IMR-90 (cell line): ENCODE measurements around the gene IDH3B. TPM values are rescaled to one million over a fixed set of nuclear protein-coding genes. Genes with fewer than 3 reads are reported as not detected.

ENCODE experiments used
- ATAC-seq: fragments of 200-7000 bp; cut with Tn5 transposase; 2 replicates; pipeline ENCODE4 v1.9.1; 2020; ENCODE audit warnings: low read depth, mild to moderate bottlenecking, moderate library complexity
- BruUV-seq: library from RNA; stranded (reverse); fragments of 400-500 nt; replicated peaks from 2 replicates; lab custom pipeline; 2021; lab: Mats Ljungman, UMichigan
- CTCF ChIA-PET: fragments of 300-600 bp; formaldehyde crosslinking; extraction: SDS; loops from one replicate; lab custom pipeline; 2021; ENCODE audit warnings: antibody characterized with exemption; lab: Yijun Ruan, JAX
- POLR2A ChIA-PET: fragments of 300-600 bp; sonication (Branson Sonifier 250); formaldehyde crosslinking; loops from one replicate; lab custom pipeline; 2022; ENCODE audit warnings: antibody characterized with exemption; ENCODE audit not compliant: unreplicated experiment; lab: Charles Lee
- DNase-seq: peaks from one replicate; pipeline ENCODE4 v3.0.0; 2013
- H2AFZ ChIP-seq: replicated peaks from 2 replicates; pipeline ENCODE3; 2013; ENCODE audit warnings: low read length, mild to moderate bottlenecking; ENCODE audit not compliant: poor library complexity
- H2AK5ac ChIP-seq: 2 replicates; pipeline ENCODE4 v1.6.1; 2013; ENCODE audit warnings: low read depth, low read length, inconsistent platforms
- H2AK9ac ChIP-seq: replicated peaks from 2 replicates; pipeline ENCODE3; 2013; ENCODE audit warnings: mild to moderate bottlenecking, low read depth, low read length, moderate library complexity; ENCODE audit not compliant: poor library complexity
- H2BK120ac ChIP-seq: 2 replicates; pipeline ENCODE4 v1.6.1; 2013; ENCODE audit warnings: low read depth, low read length, inconsistent platforms
- H2BK15ac ChIP-seq: 3 replicates; pipeline ENCODE4 v1.6.1; 2013; ENCODE audit warnings: low read depth, low read length, inconsistent platforms
- H2BK20ac ChIP-seq: 2 replicates; pipeline ENCODE4 v1.6.1; 2013; ENCODE audit warnings: low read depth, mild to moderate bottlenecking, inconsistent platforms, low read length, moderate library complexity
- H2BK5ac ChIP-seq: 2 replicates; pipeline ENCODE4 v1.6.1; 2013; ENCODE audit warnings: mild to moderate bottlenecking, low read depth, low read length, inconsistent platforms; ENCODE audit not compliant: poor library complexity, severe bottlenecking
- H3K14ac ChIP-seq: replicated peaks from 2 replicates; pipeline ENCODE4 v1.6.1; 2013; ENCODE audit warnings: low read depth, low read length, inconsistent platforms
- H3K18ac ChIP-seq: 2 replicates; pipeline ENCODE4 v1.6.1; 2013; ENCODE audit warnings: low read depth, low read length, control low read depth
- H3K23ac ChIP-seq: 2 replicates; pipeline ENCODE4 v1.6.1; 2013; ENCODE audit warnings: low read depth, low read length, inconsistent platforms
- H3K27ac ChIP-seq: 2 replicates; pipeline ENCODE4 v1.5.1; 2013; ENCODE audit warnings: mild to moderate bottlenecking, control low read depth, low read length; ENCODE audit not compliant: insufficient read depth
- H3K27me3 ChIP-seq: 2 replicates; pipeline ENCODE4 v1.6.1; 2013; ENCODE audit warnings: low read length; ENCODE audit not compliant: control insufficient read depth, insufficient read depth
- H3K36me3 ChIP-seq: 2 replicates; pipeline ENCODE4 v1.6.1; 2013; ENCODE audit warnings: low read length, mixed read lengths; ENCODE audit not compliant: control insufficient read depth, insufficient read depth
- H3K4ac ChIP-seq: 2 replicates; pipeline ENCODE4 v1.6.1; 2013; ENCODE audit warnings: low read depth, low read length, inconsistent platforms
- H3K4me1 ChIP-seq: 2 replicates; pipeline ENCODE4 v1.6.1; 2013; ENCODE audit warnings: low read length, mixed read lengths; ENCODE audit not compliant: control insufficient read depth, insufficient read depth
- H3K4me2 ChIP-seq: 2 replicates; pipeline ENCODE4 v1.6.1; 2013; ENCODE audit warnings: low read depth, mild to moderate bottlenecking, control low read depth, low read length, moderate library complexity
- H3K4me3 ChIP-seq: 2 replicates; pipeline ENCODE4 v1.5.1; 2013; ENCODE audit warnings: low read depth, mild to moderate bottlenecking, control low read depth, low read length, moderate library complexity; ENCODE audit not compliant: insufficient read depth
- H3K56ac ChIP-seq: 2 replicates; pipeline ENCODE4 v1.6.1; 2013; ENCODE audit warnings: low read length, inconsistent platforms; ENCODE audit not compliant: insufficient read depth; ENCODE audit errors: extremely low read depth
- H3K79me1 ChIP-seq, 2 experiments: 2 replicates each; pipeline ENCODE4 v1.6.1; 2013; ENCODE audit warnings: low read length in 2 of 2, inconsistent platforms in 1 of 2, low read depth in 1 of 2
- H3K9ac ChIP-seq: 2 replicates; pipeline ENCODE4 v1.6.1; 2013; ENCODE audit warnings: low read depth, low read length, control low read depth
- H3K9me1 ChIP-seq: 2 replicates; pipeline ENCODE4 v1.6.1; 2013; ENCODE audit warnings: low read length, inconsistent platforms; ENCODE audit not compliant: insufficient read depth
- H3K9me3 ChIP-seq: 2 replicates; pipeline ENCODE4 v1.6.1; 2013; ENCODE audit warnings: low read length; ENCODE audit not compliant: control insufficient read depth, insufficient read depth
- H4K20me1 ChIP-seq: 2 replicates; pipeline ENCODE4 v1.6.1; 2013; ENCODE audit warnings: low read length, inconsistent platforms; ENCODE audit not compliant: insufficient read depth
- H4K5ac ChIP-seq: 2 replicates; pipeline ENCODE4 v1.6.1; 2013; ENCODE audit warnings: mild to moderate bottlenecking, low read depth, low read length, control low read depth
- H4K8ac ChIP-seq, 2 experiments: 2 replicates each; pipeline ENCODE4 v1.6.1; 2013; ENCODE audit warnings: low read depth in 2 of 2, low read length in 2 of 2, control low read depth in 1 of 2, inconsistent platforms in 1 of 2
- H4K91ac ChIP-seq: 2 replicates; pipeline ENCODE4 v1.6.1; 2013; ENCODE audit warnings: low read depth, low read length, inconsistent platforms; ENCODE audit not compliant: insufficient read depth
- CEBPB ChIP-seq: IDR thresholded peaks from 2 replicates; pipeline ENCODE4 v1.6.1; 2012; ENCODE audit warnings: low read depth, low read length, improper control_type of control experiment
- CHD1 ChIP-seq: IDR thresholded peaks from 2 replicates; pipeline ENCODE4 v1.6.1; 2012; ENCODE audit warnings: low read depth, low read length, improper control_type of control experiment
- MXI1 ChIP-seq: IDR thresholded peaks from 2 replicates; pipeline ENCODE4 v1.6.1; 2012; ENCODE audit warnings: low read depth, mild to moderate bottlenecking, low read length, moderate library complexity, borderline replicate concordance
- RAD21 ChIP-seq: IDR thresholded peaks from 2 replicates; pipeline ENCODE4 v1.6.1; 2012; ENCODE audit warnings: low read length, improper control_type of control experiment
- WGBS, 2 experiments: methylation state at CpG; one replicate each; pipeline versions ENCODE4 v1.1.5 to v1.1.7; 2013; ENCODE audit warnings: missing lambda C conversion rate in 2 of 2; ENCODE audit not compliant: insufficient read length in 1 of 2; ENCODE audit errors: extremely low coverage in 2 of 2; 5-methylcytosine and 5-hydroxymethylcytosine counted together
- dilution Hi-C: fragments of 300-500 bp; cut with HindIII; formaldehyde crosslinking; loops from one replicate; pipeline ENCODE4 v1.14.3; 2018; ENCODE audit warnings: low sequenced_read_pairs; ENCODE audit not compliant: unreplicated experiment
- in situ Hi-C: fragments of 300-500 bp; cut with MboI; formaldehyde crosslinking; loops from 3 replicates; pipeline ENCODE4 v1.14.3; 2019; ENCODE audit warnings: low sequenced_read_pairs, inconsistent platforms, mixed read lengths
- intact Hi-C: fragments of 100-400 bp; cut with micrococcal nuclease; formaldehyde crosslinking; loops from 2 replicates; pipeline ENCODE4 v1.10.0; 2022
- polyA plus RNA-seq, 3 experiments: library from polyadenylated mRNA; depleted of rRNA; stranded (reverse); fragments of >200 nt; gene quantifications; 2 replicates each; pipeline ENCODE4 v1.2.3, GENCODE V29; 2012; ENCODE audit warnings: low replicate concordance in 1 of 3
- total RNA-seq: library from RNA; depleted of rRNA; stranded (reverse); fragments of >200 nt; gene quantifications from 2 replicates; pipeline ENCODE4 v1.2.3, GENCODE V29; 2012
- TF ChIP-seq, protein P1 (sequence below): fragments of 150-350 bp; IDR thresholded peaks from 2 replicates; pipeline ENCODE4 v1.6.1; 2017; ENCODE audit warnings: mild to moderate bottlenecking, antibody characterized with exemption, low read length, low read depth

The IDH3B gene
- total and polyA plus RNA-seq, 2 of the 4 experiments (the other 2 are of a cell fraction): 151 to 160 TPM

- no peak for TF ChIP-seq RAD21
Measured at GRCh38 chr20:2693286-2694007, 29.4 kb upstream of the IDH3B start (continued).

- in situ Hi-C loops: no loop called here
- H3K4ac ChIP-seq: no peak overlapping the region
- no peak overlapping the region for H2AK5ac ChIP-seq
- H3K4me2 ChIP-seq: no peak overlapping the region
- H3K27ac ChIP-seq: no peak overlapping the region
- H3K9ac ChIP-seq: no peak overlapping the region
- no peak overlapping the region for H2BK15ac ChIP-seq
- DNase-seq: no peak
- H3K27me3 ChIP-seq: peaks cover 56% of the 10 kb centered on the region
- POLR2A ChIA-PET: no interaction called here
- no peaks in the 10 kb centered on the region; the same call in 1 of the 2 replicates for H4K20me1 ChIP-seq
- no peak overlapping the region for H2BK5ac ChIP-seq
- 0% methylated on average over 4 of the region's 64 CpGs; no CpG with 5 or more reads in 1 of the 2 experiments for WGBS, 2 experiments
- BruUV-seq: no TSS peak
- H3K14ac ChIP-seq: no peak overlapping the region
- H3K4me3 ChIP-seq: peak overlapping the region; percentile 37
- H2AK9ac ChIP-seq: no peak overlapping the region
- H3K9me3 ChIP-seq: no peaks in the 10 kb centered on the region
- dilution Hi-C loops: no loop called here
- TF ChIP-seq MXI1: no peak
- TF ChIP-seq, protein P1, sequence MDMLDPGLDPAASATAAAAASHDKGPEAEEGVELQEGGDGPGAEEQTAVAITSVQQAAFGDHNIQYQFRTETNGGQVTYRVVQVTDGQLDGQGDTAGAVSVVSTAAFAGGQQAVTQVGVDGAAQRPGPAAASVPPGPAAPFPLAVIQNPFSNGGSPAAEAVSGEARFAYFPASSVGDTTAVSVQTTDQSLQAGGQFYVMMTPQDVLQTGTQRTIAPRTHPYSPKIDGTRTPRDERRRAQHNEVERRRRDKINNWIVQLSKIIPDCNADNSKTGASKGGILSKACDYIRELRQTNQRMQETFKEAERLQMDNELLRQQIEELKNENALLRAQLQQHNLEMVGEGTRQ: no peak
- no peak for TF ChIP-seq CEBPB
- no peak for TF ChIP-seq CHD1
- TF ChIP-seq RAD21: no peak
- peak; percentile 46 for ATAC-seq
- no peaks in the 10 kb centered on the region for H3K4me1 ChIP-seq
- no peaks in the 10 kb centered on the region; the same call in 1 of the 2 replicates for H3K9me1 ChIP-seq
- no peaks in the 10 kb centered on the region for H3K36me3 ChIP-seq
- H4K91ac ChIP-seq: no peak overlapping the region
- no peak overlapping the region for H2BK120ac ChIP-seq
- no peak overlapping the region for H4K5ac ChIP-seq
- no peak overlapping the region for H3K23ac ChIP-seq
- H3K79me1 ChIP-seq: no peaks in the 10 kb centered on the region
- CTCF ChIA-PET: no interaction called here
- intact Hi-C loops: no loop called here
- H3K56ac ChIP-seq: no peak overlapping the region
- H2AFZ ChIP-seq: peak overlapping the region; percentile 59
- H2BK20ac ChIP-seq: no peak overlapping the region
- H4K8ac ChIP-seq: no peak overlapping the region
- H3K18ac ChIP-seq: no peak overlapping the region
Measured at GRCh38 chr20:2692886-2693285, 28.9 kb upstream of the IDH3B start.
